Suprapubic skin (tissue), 4 donors: ENCODE measurements around the gene SEMA3F. TPM values are rescaled to one million over a fixed set of nuclear protein-coding genes. Genes with fewer than 3 reads are reported as not detected.

Experiments
- DNase-seq, 2 donors: peaks; one replicate each; pipeline ENCODE4 v3.0.0-alpha.2; 2019; ENCODE audit warnings: low spot score in 2 of 2
- H3K27ac ChIP-seq: fragments of 200-600 bp; sonication (generic); one replicate; pipeline ENCODE4 v1.5.1; 2019
- H3K27me3 ChIP-seq: fragments of 200-600 bp; sonication (generic); one replicate; pipeline ENCODE4 v1.5.1; 2019
- H3K36me3 ChIP-seq: fragments of 200-600 bp; sonication (generic); one replicate; pipeline ENCODE4 v1.5.1; 2019
- H3K4me1 ChIP-seq: fragments of 200-600 bp; sonication (generic); one replicate; pipeline ENCODE4 v1.5.1; 2019
- H3K4me3 ChIP-seq: fragments of 200-600 bp; sonication (generic); one replicate; pipeline ENCODE4 v1.5.1; 2019; ENCODE audit warnings: mild to moderate bottlenecking
- H3K9me3 ChIP-seq: fragments of 200-600 bp; sonication (generic); one replicate; pipeline ENCODE4 v1.5.1; 2019
- CTCF ChIP-seq, 2 donors: fragments of 200-600 bp in 1 of 2; fragments of 450-650 bp in 1 of 2; sonication (generic) in 1 of 2; IDR thresholded peaks; one replicate each; pipeline ENCODE4 v1.5.1; 2016 to 2019; ENCODE audit warnings: antibody characterized with exemption in 2 of 2, mild to moderate bottlenecking in 1 of 2, moderate library complexity in 1 of 2
- EP300 ChIP-seq: sonication (generic); formaldehyde crosslinking; IDR thresholded peaks from one replicate; pipeline ENCODE4 v1.6.1; 2017; ENCODE audit warnings: antibody characterized with exemption
- POLR2A ChIP-seq, 2 donors: fragments of 450-650 bp; IDR thresholded peaks; one replicate each; pipeline ENCODE4 v1.6.1; 2017; ENCODE audit warnings: antibody characterized with exemption in 2 of 2, mild to moderate bottlenecking in 2 of 2, moderate library complexity in 2 of 2
- POLR2AphosphoS5 ChIP-seq, 3 donors: sonication (generic); formaldehyde crosslinking; IDR thresholded peaks; one replicate each; pipeline ENCODE4 v1.6.1; 2017; ENCODE audit warnings: antibody characterized with exemption in 3 of 3
- WGBS: methylation state at CpG from one replicate; pipeline ENCODE4 v1.1.5; 2018; 5-methylcytosine and 5-hydroxymethylcytosine counted together
- total RNA-seq, 4 donors: library from RNA; depleted of rRNA; stranded (reverse); fragments of >200 nt; gene quantifications; one replicate each; pipeline ENCODE4 v1.1.0, GENCODE V29; 2016

Gene SEMA3F
- total RNA-seq, 4 donors from 2014 or later: 123 to 188 (median 130) TPM

- H3K27me3 ChIP-seq: peaks cover 56% of the 10 kb centered on the region
- no peak for DNase-seq
- WGBS: 83% methylated on average over 1 of the region's 4 CpGs
- H3K9me3 ChIP-seq: no peaks in the 10 kb centered on the region
- H3K36me3 ChIP-seq: no peaks in the 10 kb centered on the region
- H3K27ac ChIP-seq: no peak overlapping the region
- no peak overlapping the region for H3K4me3 ChIP-seq
- peaks cover 23% of the 10 kb centered on the region for H3K4me1 ChIP-seq
- TF ChIP-seq CTCF (IDR thresholded peaks at IDR 0.05) (no peak), POLR2AphosphoS5 (IDR thresholded peaks at IDR 0.05) (no peak), EP300 (no peak), POLR2A (IDR thresholded peaks at IDR 0.05) (no peak)
These were observed 40.6 kb downstream of the SEMA3F start for GRCh38 chr3:50195501-50196252.

- H3K4me3 ChIP-seq: no peak overlapping the region
- DNase-seq: no peak
- WGBS: 64% methylated on average over 6 of the region's 6 CpGs
- H3K27me3 ChIP-seq: peaks cover 62% of the 10 kb centered on the region
- H3K9me3 ChIP-seq: no peaks in the 10 kb centered on the region
- peaks cover 23% of the 10 kb centered on the region for H3K4me1 ChIP-seq
- TF ChIP-seq CTCF (IDR thresholded peaks at IDR 0.05) (no peak), POLR2AphosphoS5 (IDR thresholded peaks at IDR 0.05) (no peak), POLR2A (IDR thresholded peaks at IDR 0.05) (no peak), EP300 (no peak)
- H3K36me3 ChIP-seq: no peaks in the 10 kb centered on the region
- no peak overlapping the region for H3K27ac ChIP-seq
These were observed 41.2 kb downstream of the SEMA3F start for GRCh38 chr3:50196253-50196801.

- no peaks in the 10 kb centered on the region for H3K9me3 ChIP-seq
- H3K4me1 ChIP-seq: peaks cover 14% of the 10 kb centered on the region
- TF ChIP-seq CTCF (IDR thresholded peaks at IDR 0.05) (no peak), POLR2A (IDR thresholded peaks at IDR 0.05) (no peak), EP300 (no peak), POLR2AphosphoS5 (IDR thresholded peaks at IDR 0.05) (no peak)
- H3K36me3 ChIP-seq: no peaks in the 10 kb centered on the region
- H3K4me3 ChIP-seq: no peak overlapping the region
- H3K27ac ChIP-seq: no peak overlapping the region
- DNase-seq: no peak
- peaks cover 72% of the 10 kb centered on the region for H3K27me3 ChIP-seq
- WGBS: 92% methylated on average over 8 of the region's 10 CpGs
These were observed 46.6 kb downstream of the SEMA3F start for GRCh38 chr3:50201573-50202315.

GRCh38 chr3:50202353-50203112 is 47.4 kb downstream of the SEMA3F start:
- no peak for DNase-seq
- peaks cover 72% of the 10 kb centered on the region for H3K27me3 ChIP-seq
- TF ChIP-seq EP300 (no peak), POLR2AphosphoS5 (IDR thresholded peaks at IDR 0.05) (no peak), CTCF (IDR thresholded peaks at IDR 0.05) (no peak), POLR2A (IDR thresholded peaks at IDR 0.05) (no peak)
- no peaks in the 10 kb centered on the region for H3K9me3 ChIP-seq
- H3K27ac ChIP-seq: no peak overlapping the region
- no peak overlapping the region for H3K4me3 ChIP-seq
- 91% methylated on average over 16 of the region's 16 CpGs for WGBS
- no peaks in the 10 kb centered on the region for H3K36me3 ChIP-seq
- peaks cover 14% of the 10 kb centered on the region for H3K4me1 ChIP-seq
